ENCODE results near the gene CADM1.
"Not testable (repeated sequence)": the region's sequence is repeated elsewhere in the genome, so short reads cannot be mapped to it uniquely, and the experiment has no call there.

The CADM1 gene

DNA sequence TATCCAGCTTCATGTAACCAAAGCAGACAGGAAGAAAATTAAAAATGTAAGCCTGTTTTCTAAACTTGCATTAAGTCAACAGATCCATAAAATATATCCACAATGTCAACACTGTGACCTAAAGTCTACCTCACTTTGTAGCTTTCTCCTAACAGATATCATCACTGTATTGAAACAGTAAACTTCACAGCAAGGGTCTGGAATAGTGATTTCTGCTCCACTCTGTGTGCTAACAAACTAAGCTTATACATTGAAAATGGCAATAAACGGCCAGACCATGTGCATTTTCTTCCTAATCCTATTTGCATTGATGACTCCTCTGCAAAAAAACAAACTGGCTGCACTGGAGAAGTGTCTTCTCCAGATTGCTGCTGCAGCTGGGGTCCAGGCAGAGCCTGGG, 26.8 kb downstream of the CADM1 start:
- no peak overlapping the region for H3K27ac ChIP-seq (ENCODE audit: low read length)

DNA sequence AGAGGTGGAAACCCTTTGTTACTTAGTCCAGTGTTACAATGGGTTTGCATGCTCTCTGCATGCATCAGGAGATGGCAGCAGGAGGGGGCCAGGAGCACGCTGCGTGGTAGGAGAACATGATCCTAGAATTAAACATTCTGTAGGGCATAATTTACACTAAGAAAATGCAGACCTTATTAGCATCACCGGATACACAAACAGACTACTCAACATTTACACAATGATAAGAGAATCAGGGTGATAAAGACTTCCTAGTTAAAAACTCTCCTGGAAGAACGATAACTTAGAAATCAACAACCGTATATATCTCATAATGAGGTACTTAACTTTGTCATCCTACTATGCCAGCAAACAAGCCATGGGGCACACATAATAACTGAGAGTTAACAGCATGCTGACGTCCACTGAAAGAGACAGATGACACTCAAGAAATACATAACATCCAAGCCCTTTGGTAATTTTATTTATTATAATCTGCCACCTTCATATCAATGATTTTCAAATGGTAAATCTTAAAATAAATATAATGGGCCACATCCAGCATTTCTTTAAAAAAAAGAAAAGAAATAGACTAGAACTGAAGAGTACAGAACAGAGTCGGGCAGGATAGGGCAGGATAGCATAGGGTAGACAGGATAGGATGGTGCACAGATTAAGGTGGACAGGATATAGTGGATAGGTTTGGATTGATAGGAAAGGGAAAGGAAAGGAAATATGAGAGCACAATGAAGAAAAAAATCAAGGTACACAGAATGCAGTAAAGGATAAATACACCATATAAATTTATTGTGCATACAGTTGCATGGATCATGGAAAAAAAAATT, 27.5 kb downstream of the CADM1 start:
- H2AFZ ChIP-seq (ENCODE audit: low read depth, low read length), result no peak overlapping the region
- no peak for ATAC-seq (ENCODE audit: insufficient read depth, low read depth)

More for the DNA sequence above, 26.8 kb downstream of the CADM1 start:
- no peaks in the 10 kb centered on the region for H3K79me2 ChIP-seq (ENCODE audit: insufficient read depth, low read length)
- no peak overlapping the region for H3K4me3 ChIP-seq (ENCODE audit: low read depth in 1 of 2, low read length in 2 of 2)
- TF ChIP-seq EZH2 (IDR thresholded peaks at IDR 0.05; ENCODE audit: borderline replicate concordance, low read depth, low read length, severe bottlenecking), result no peak
- TF ChIP-seq, protein P1, sequence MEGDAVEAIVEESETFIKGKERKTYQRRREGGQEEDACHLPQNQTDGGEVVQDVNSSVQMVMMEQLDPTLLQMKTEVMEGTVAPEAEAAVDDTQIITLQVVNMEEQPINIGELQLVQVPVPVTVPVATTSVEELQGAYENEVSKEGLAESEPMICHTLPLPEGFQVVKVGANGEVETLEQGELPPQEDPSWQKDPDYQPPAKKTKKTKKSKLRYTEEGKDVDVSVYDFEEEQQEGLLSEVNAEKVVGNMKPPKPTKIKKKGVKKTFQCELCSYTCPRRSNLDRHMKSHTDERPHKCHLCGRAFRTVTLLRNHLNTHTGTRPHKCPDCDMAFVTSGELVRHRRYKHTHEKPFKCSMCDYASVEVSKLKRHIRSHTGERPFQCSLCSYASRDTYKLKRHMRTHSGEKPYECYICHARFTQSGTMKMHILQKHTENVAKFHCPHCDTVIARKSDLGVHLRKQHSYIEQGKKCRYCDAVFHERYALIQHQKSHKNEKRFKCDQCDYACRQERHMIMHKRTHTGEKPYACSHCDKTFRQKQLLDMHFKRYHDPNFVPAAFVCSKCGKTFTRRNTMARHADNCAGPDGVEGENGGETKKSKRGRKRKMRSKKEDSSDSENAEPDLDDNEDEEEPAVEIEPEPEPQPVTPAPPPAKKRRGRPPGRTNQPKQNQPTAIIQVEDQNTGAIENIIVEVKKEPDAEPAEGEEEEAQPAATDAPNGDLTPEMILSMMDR (IDR thresholded peaks at IDR 0.05; ENCODE audit: borderline replicate concordance, extremely low read depth, low read length, poor library complexity, severe bottlenecking), result no peak
- H3K36me3 ChIP-seq (ENCODE audit: insufficient read depth, low read length), result no peaks in the 10 kb centered on the region
- ATAC-seq (ENCODE audit: insufficient read depth, low read depth), result no peak
- H2AFZ ChIP-seq (ENCODE audit: low read depth, low read length), result no peak overlapping the region
- no peaks in the 10 kb centered on the region for H3K9me3 ChIP-seq (ENCODE audit: insufficient read depth, low read length, severe bottlenecking)
- H4K20me1 ChIP-seq (ENCODE audit: insufficient read depth, low read length), result no peaks in the 10 kb centered on the region
- no peaks in the 10 kb centered on the region for H3K4me1 ChIP-seq (ENCODE audit: insufficient read depth, low read length)
- no peak overlapping the region for H3K4me2 ChIP-seq (ENCODE audit: insufficient read depth, low read length)
- no peak overlapping the region for H3K9ac ChIP-seq (ENCODE audit: low read depth, low read length)
- no peak for DNase-seq
- peaks cover 7% of the 10 kb centered on the region for H3K27me3 ChIP-seq (ENCODE audit: insufficient read depth, low read length, poor library complexity)

DNA sequence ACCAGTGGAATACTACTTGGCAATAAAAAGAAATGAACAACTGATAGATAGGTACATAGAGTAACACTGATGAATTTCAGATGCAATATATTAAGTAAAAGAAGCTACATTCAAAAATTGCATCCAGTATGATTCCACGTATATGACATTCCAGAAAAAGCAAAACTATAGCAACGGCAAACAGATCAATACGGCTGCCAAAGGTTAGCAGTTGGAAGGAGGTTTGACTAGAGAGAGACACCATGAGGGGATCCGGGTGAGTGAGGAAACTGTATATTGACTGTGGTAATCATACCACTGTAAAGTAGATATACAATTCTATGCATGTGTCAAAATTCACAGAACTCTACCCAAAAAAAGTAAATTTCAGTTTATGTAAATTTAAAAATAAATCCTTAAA, 28.7 kb downstream of the CADM1 start:
- H3K27me3 ChIP-seq (ENCODE audit: insufficient read depth, low read length, poor library complexity), result peaks cover 7% of the 10 kb centered on the region
- H3K9me3 ChIP-seq (ENCODE audit: insufficient read depth, low read length, severe bottlenecking), result no peaks in the 10 kb centered on the region
- no peaks in the 10 kb centered on the region for H3K4me1 ChIP-seq (ENCODE audit: insufficient read depth, low read length)
- no peaks in the 10 kb centered on the region for H3K79me2 ChIP-seq (ENCODE audit: insufficient read depth, low read length)
- no peak overlapping the region for H2AFZ ChIP-seq (ENCODE audit: low read depth, low read length)
- no peak overlapping the region for H3K4me3 ChIP-seq (ENCODE audit: low read depth in 1 of 2, low read length in 2 of 2)
- H3K4me2 ChIP-seq (ENCODE audit: insufficient read depth, low read length), result no peak overlapping the region
- DNase-seq (no peak), ATAC-seq (ENCODE audit: insufficient read depth, low read depth) (no peak)
- TF ChIP-seq, protein P1 (IDR thresholded peaks at IDR 0.05; ENCODE audit: borderline replicate concordance, extremely low read depth, low read length, poor library complexity, severe bottlenecking), result no peak
- TF ChIP-seq EZH2 (IDR thresholded peaks at IDR 0.05; ENCODE audit: borderline replicate concordance, low read depth, low read length, severe bottlenecking), result no peak
- no peaks in the 10 kb centered on the region for H4K20me1 ChIP-seq (ENCODE audit: insufficient read depth, low read length)
- no peaks in the 10 kb centered on the region for H3K36me3 ChIP-seq (ENCODE audit: insufficient read depth, low read length)
- no peak overlapping the region for H3K9ac ChIP-seq (ENCODE audit: low read depth, low read length)
- no peak overlapping the region for H3K27ac ChIP-seq (ENCODE audit: low read length)

More for the DNA sequence above, 27.5 kb downstream of the CADM1 start:
- Histone ChIP-seq H4K20me1 (ENCODE audit: insufficient read depth, low read length) (no peaks in the 10 kb centered on the region), H3K79me2 (ENCODE audit: insufficient read depth, low read length) (no peaks in the 10 kb centered on the region), H3K4me3 (ENCODE audit: low read depth in 1 of 2, low read length in 2 of 2) (no peak overlapping the region), H3K4me2 (ENCODE audit: insufficient read depth, low read length) (no peak overlapping the region), H3K4me1 (ENCODE audit: insufficient read depth, low read length) (no peaks in the 10 kb centered on the region), H3K9ac (ENCODE audit: low read depth, low read length) (no peak overlapping the region), H3K27ac (ENCODE audit: low read length) (no peak overlapping the region), H3K9me3 (ENCODE audit: insufficient read depth, low read length, severe bottlenecking) (no peaks in the 10 kb centered on the region), H3K36me3 (ENCODE audit: insufficient read depth, low read length) (no peaks in the 10 kb centered on the region), H3K27me3 (ENCODE audit: insufficient read depth, low read length, poor library complexity) (peaks cover 7% of the 10 kb centered on the region)
- no peak for DNase-seq
- TF ChIP-seq, protein P1 (IDR thresholded peaks at IDR 0.05; ENCODE audit: borderline replicate concordance, extremely low read depth, low read length, poor library complexity, severe bottlenecking), result no peak
- no peak for TF ChIP-seq EZH2 (IDR thresholded peaks at IDR 0.05; ENCODE audit: borderline replicate concordance, low read depth, low read length, severe bottlenecking)

DNA sequence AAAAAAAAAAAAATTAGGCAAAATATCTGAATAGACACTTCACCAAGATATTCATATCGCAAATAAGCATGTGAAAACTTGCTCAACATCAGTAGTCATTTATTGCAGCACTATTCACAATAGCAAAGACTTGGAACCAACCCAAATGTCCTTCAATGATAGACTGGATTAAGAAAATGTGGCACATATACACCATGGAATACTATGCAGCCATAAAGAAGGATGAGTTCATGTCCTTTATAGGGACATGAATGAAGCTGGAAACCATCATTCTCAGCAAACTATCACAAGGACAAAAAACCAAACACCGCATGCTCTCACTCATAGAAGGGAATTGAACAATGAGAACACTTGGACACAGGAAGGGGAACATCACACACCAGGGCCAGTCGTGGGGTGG, 29.9 kb downstream of the CADM1 start:
- not testable (repeated sequence) for H3K9me3 ChIP-seq (ENCODE audit: insufficient read depth, low read length, severe bottlenecking); H3K79me2 ChIP-seq (ENCODE audit: insufficient read depth, low read length); H4K20me1 ChIP-seq (ENCODE audit: insufficient read depth, low read length); H2AFZ ChIP-seq (ENCODE audit: low read depth, low read length); H3K4me1 ChIP-seq (ENCODE audit: insufficient read depth, low read length); ATAC-seq (ENCODE audit: insufficient read depth, low read depth); DNase-seq; H3K27ac ChIP-seq (ENCODE audit: low read length); H3K27me3 ChIP-seq (ENCODE audit: insufficient read depth, low read length, poor library complexity); H3K9ac ChIP-seq (ENCODE audit: low read depth, low read length); H3K4me3 ChIP-seq (ENCODE audit: low read depth in 1 of 2, low read length in 2 of 2); H3K4me2 ChIP-seq (ENCODE audit: insufficient read depth, low read length); H3K36me3 ChIP-seq (ENCODE audit: insufficient read depth, low read length)

Data from DND-41 (cell line).